K562 (cell line): ENCODE data around the gene MYLK2.

Experiments
- CTCF ChIP-seq, 3 experiments: IDR thresholded peaks in 2 of 3; conservative IDR thresholded peaks in 1 of 3; 2 replicates each; pipeline ENCODE4 v1.5.1; 2011 to 2012; ENCODE audit warnings: low read length in 3 of 3, mild to moderate bottlenecking in 3 of 3, control low read depth in 2 of 3, improper control_type of control experiment in 1 of 3, inconsistent platforms in 1 of 3, low read depth in 1 of 3, mixed read lengths in 1 of 3, moderate library complexity in 1 of 3; ENCODE audit not compliant: insufficient read depth in 2 of 3
- TRIM28 ChIP-seq: fragments of 450-650 bp; IDR thresholded peaks from 2 replicates; pipeline ENCODE4 v1.6.1; 2017
- TF ChIP-seq, protein P1 (sequence below): fragments of 200-800 bp; sonication (Bioruptor generic); IDR thresholded peaks from 2 replicates; pipeline ENCODE4 v1.6.1; 2016; ENCODE audit warnings: missing genetic modification characterization, missing compliant biosample characterization

GRCh38 chr20:31770243-31770642, 48.9 kb upstream of the MYLK2 start:
- TF ChIP-seq CTCF (IDR thresholded peaks at IDR 0.05 in 2 of 3, conservative IDR thresholded peaks at IDR 0.05 in 1 of 3; ENCODE audit: insufficient read depth in 2 of 3, low read depth in 1 of 3, low read length in 3 of 3) (no peak), TRIM28 (no peak)
- TF ChIP-seq, protein P1, sequence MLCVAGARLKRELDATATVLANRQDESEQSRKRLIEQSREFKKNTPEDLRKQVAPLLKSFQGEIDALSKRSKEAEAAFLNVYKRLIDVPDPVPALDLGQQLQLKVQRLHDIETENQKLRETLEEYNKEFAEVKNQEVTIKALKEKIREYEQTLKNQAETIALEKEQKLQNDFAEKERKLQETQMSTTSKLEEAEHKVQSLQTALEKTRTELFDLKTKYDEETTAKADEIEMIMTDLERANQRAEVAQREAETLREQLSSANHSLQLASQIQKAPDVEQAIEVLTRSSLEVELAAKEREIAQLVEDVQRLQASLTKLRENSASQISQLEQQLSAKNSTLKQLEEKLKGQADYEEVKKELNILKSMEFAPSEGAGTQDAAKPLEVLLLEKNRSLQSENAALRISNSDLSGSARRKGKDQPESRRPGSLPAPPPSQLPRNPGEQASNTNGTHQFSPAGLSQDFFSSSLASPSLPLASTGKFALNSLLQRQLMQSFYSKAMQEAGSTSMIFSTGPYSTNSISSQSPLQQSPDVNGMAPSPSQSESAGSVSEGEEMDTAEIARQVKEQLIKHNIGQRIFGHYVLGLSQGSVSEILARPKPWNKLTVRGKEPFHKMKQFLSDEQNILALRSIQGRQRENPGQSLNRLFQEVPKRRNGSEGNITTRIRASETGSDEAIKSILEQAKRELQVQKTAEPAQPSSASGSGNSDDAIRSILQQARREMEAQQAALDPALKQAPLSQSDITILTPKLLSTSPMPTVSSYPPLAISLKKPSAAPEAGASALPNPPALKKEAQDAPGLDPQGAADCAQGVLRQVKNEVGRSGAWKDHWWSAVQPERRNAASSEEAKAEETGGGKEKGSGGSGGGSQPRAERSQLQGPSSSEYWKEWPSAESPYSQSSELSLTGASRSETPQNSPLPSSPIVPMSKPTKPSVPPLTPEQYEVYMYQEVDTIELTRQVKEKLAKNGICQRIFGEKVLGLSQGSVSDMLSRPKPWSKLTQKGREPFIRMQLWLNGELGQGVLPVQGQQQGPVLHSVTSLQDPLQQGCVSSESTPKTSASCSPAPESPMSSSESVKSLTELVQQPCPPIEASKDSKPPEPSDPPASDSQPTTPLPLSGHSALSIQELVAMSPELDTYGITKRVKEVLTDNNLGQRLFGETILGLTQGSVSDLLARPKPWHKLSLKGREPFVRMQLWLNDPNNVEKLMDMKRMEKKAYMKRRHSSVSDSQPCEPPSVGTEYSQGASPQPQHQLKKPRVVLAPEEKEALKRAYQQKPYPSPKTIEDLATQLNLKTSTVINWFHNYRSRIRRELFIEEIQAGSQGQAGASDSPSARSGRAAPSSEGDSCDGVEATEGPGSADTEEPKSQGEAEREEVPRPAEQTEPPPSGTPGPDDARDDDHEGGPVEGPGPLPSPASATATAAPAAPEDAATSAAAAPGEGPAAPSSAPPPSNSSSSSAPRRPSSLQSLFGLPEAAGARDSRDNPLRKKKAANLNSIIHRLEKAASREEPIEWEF (CRISPR knock-in tag): no peak
